Activated CD8-positive, alpha-beta T cell treated with anti-CD3 and anti-CD28 coated beads for 36 hours (primary cell): Measurements from ENCODE around the gene DCTN3. TPM values are rescaled to one million over a fixed set of nuclear protein-coding genes. Genes with fewer than 3 reads are reported as not detected.

ENCODE experiments used
- ATAC-seq: fragments of 200-7000 bp; cut with Tn5 transposase; one replicate; pipeline ENCODE4 v1.10.0; 2021; ENCODE audit warnings: mild to moderate bottlenecking, moderate library complexity
- CTCF ChIA-PET: fragments of 350-600 bp; sonication (Branson Sonifier 250); formaldehyde crosslinking; loops from one replicate; lab custom pipeline; 2021; ENCODE audit warnings: antibody characterized with exemption; lab: Charles Lee
- POLR2A ChIA-PET: fragments of 350-600 bp; sonication (Branson Sonifier 250); formaldehyde crosslinking; loops from one replicate; lab custom pipeline; 2021; ENCODE audit warnings: antibody characterized with exemption; lab: Charles Lee
- DNase-seq: peaks from one replicate; pipeline ENCODE4 v3.0.0-alpha.2; 2020
- H3K27ac Mint-ChIP-seq: one replicate; pipeline ENCODE4 v1.8.0; 2021; ENCODE audit warnings: mild to moderate bottlenecking, mixed read lengths
- H3K27me3 Mint-ChIP-seq: one replicate; pipeline ENCODE4 v1.8.0; 2021; ENCODE audit warnings: mixed read lengths
- H3K36me3 Mint-ChIP-seq: one replicate; pipeline ENCODE4 v1.8.0; 2021; ENCODE audit warnings: low read depth, mixed read lengths
- H3K4me1 Mint-ChIP-seq: one replicate; pipeline ENCODE4 v1.8.0; 2021; ENCODE audit warnings: low read depth, mixed read lengths
- H3K4me3 Mint-ChIP-seq: one replicate; pipeline ENCODE4 v1.8.0; 2021; ENCODE audit warnings: mild to moderate bottlenecking, moderate library complexity, mixed read lengths
- H3K9me3 Mint-ChIP-seq: one replicate; pipeline ENCODE4 v1.8.0; 2021; ENCODE audit warnings: mixed read lengths
- CTCF ChIP-seq: fragments of 200-600 bp; IDR thresholded peaks from one replicate; pipeline ENCODE4 v1.8.0; 2022; ENCODE audit warnings: antibody characterized with exemption, mild to moderate bottlenecking
- intact Hi-C: fragments of 100-400 bp; cut with micrococcal nuclease; formaldehyde crosslinking; loops from one replicate; pipeline ENCODE4 v1.10.0; 2022
- total RNA-seq, 2 experiments: library from RNA; stranded (reverse); gene quantifications; one replicate each; pipeline ENCODE4 v1.2.3, GENCODE V29; 2021

The DCTN3 gene
- total RNA-seq, 2 experiments from 2014 or later, result 52.7 to 61.0 TPM

DNA sequence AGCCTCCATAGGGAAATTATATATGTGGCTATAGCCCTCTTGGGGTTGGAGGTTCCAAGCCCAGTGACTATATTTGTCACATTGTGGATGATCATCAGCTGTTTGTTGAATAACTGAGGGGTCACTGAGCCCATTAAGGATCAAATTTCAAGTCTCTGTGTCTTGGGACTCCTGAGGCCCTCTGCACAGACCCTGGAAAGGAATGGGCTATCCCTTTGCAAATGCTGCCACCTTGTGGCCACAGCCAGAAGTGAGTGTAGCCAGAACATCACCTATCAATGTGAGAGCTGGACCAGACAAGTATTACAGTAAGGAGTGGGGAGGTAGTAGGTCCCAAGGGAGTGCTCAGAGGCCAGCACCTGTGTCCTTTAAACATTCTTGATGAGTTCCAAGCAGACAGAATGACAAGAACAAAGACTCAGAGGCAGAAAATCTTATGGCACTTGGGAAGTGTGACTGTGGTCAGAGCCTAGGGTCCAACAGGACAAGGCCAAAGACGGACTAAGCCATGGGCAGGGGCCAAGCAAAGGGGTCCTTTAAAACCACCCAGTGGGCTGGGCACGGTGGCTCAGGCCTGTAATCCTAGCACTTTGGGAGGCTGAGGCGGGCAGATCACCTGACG lies 16.6 kb downstream of the DCTN3 start:
- POLR2A ChIA-PET, result interaction anchor here (0.6 to 0.7 kb wide), 3 partner anchors 10 to 11 kb away, joined by 3 to 4 read pairs (median 4); no protein-coding TSS in a partner anchor
- Mint-ChIP-seq H3K9me3 (no peaks in the 10 kb centered on the region), H3K27me3 (no peaks in the 10 kb centered on the region), H3K4me3 (no peak overlapping the region), H3K27ac (no peak overlapping the region), H3K4me1 (no peaks in the 10 kb centered on the region), H3K36me3 (no peaks in the 10 kb centered on the region)
- intact Hi-C loops, result no loop called here
- CTCF ChIA-PET, result interaction anchor here (0.6 to 5.4 kb wide), 48 partner anchors 9 to 351 kb away, joined by 3 to 43 read pairs (median 4); partner anchors contain the start of genes CCL27, CNTFR, DCTN3 and GALT
- DNase-seq (peak; percentile 89), ATAC-seq (peak; percentile 98)
- TF ChIP-seq CTCF, result peak; percentile 82

DNA sequence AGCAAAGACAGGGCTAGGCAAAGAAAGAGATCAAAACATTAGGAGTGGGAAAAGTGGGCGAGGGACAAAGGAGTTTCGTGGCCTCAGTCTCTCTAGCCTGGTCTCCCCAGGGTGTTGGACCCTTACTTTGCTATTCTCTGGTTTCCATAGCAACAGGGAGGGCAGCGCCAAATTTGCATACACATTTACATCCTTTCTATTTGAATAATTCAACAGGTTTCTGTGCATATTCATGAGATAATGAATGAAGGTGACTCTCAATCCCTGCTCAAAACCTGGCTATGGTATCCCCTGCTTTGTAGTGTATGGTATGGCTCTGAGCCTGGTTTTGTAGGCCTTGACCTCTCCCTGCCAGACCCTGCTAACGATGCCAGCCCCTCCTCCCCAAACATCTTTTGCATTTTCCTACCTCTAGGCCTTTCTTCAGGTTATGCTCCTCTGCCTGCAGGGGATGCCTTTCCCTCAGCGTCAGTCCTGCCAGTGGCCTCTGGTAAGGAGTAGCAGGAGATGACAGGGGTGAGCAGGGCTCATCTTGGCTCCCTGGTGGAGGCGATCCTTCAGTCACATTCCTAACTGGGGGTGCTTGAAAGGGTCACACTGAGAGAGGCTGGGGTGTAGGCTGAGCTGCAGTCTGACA lies 18.2 kb downstream of the DCTN3 start:
- H3K4me1 Mint-ChIP-seq, result no peaks in the 10 kb centered on the region
- no peak for ATAC-seq
- no peaks in the 10 kb centered on the region for H3K27me3 Mint-ChIP-seq
- H3K36me3 Mint-ChIP-seq, result no peaks in the 10 kb centered on the region
- TF ChIP-seq CTCF, result no peak
- ChIA-PET POLR2A (no interaction called here), CTCF (interaction anchor here (0.9 to 5.4 kb wide), 12 partner anchors 10 to 198 kb away, joined by 3 to 43 read pairs (median 9); partner anchors contain the start of genes CNTFR and RPP25L)
- intact Hi-C loops, result no loop called here
- no peak overlapping the region for H3K27ac Mint-ChIP-seq
- DNase-seq, result no peak
- no peak overlapping the region for H3K4me3 Mint-ChIP-seq
- H3K9me3 Mint-ChIP-seq, result no peaks in the 10 kb centered on the region

- H3K36me3 Mint-ChIP-seq, result no peaks in the 10 kb centered on the region
- no peak overlapping the region for H3K27ac Mint-ChIP-seq
- H3K4me3 Mint-ChIP-seq, result no peak overlapping the region
- TF ChIP-seq CTCF, result no peak
- ATAC-seq, result no peak
- ChIA-PET POLR2A (interaction anchor here (0.8 to 0.9 kb wide), 2 partner anchors 10 to 1229 kb away, joined by 3 read pairs; no protein-coding TSS in a partner anchor), CTCF (interaction anchor here (1.4 kb wide), 1 partner anchor 9 kb away, joined by 7 read pairs; no protein-coding TSS in a partner anchor)
- no peaks in the 10 kb centered on the region for H3K9me3 Mint-ChIP-seq
- intact Hi-C loops, result no loop called here
- H3K27me3 Mint-ChIP-seq, result peaks cover 5% of the 10 kb centered on the region
- H3K4me1 Mint-ChIP-seq, result no peaks in the 10 kb centered on the region
- DNase-seq, result no peak
Measured at GRCh38 chr9:34600908-34601307, 19.4 kb downstream of the DCTN3 start.

- TF ChIP-seq CTCF, result no peak
- ChIA-PET CTCF (interaction anchor here (0.6 to 1.4 kb wide), 4 partner anchors 8 to 52 kb away, joined by 3 to 5 read pairs (median 4); no protein-coding TSS in a partner anchor), POLR2A (interaction anchor here (1.1 to 1.3 kb wide), 2 partner anchors 11 to 38 kb away, joined by 3 to 4 read pairs; partner anchors contain the start of gene SIGMAR1)
- intact Hi-C loops, result no loop called here
- H3K27ac Mint-ChIP-seq, result no peak overlapping the region
- ATAC-seq (no peak), DNase-seq (no peak)
- no peaks in the 10 kb centered on the region for H3K9me3 Mint-ChIP-seq
- no peaks in the 10 kb centered on the region for H3K36me3 Mint-ChIP-seq
- H3K27me3 Mint-ChIP-seq, result peaks cover 5% of the 10 kb centered on the region
- H3K4me3 Mint-ChIP-seq, result no peak overlapping the region
- H3K4me1 Mint-ChIP-seq, result no peaks in the 10 kb centered on the region
Measured at GRCh38 chr9:34599546-34599945, 20.7 kb downstream of the DCTN3 start.
